ENCODE measurements around the gene GRK1. TPM values are rescaled to one million over a fixed set of nuclear protein-coding genes. Genes with fewer than 3 reads are reported as not detected.
A peak's percentile ranks its signal among the peaks of the same experiment; 100 is the strongest.
"Not testable (repeated sequence)": the region's sequence is repeated elsewhere in the genome, so short reads cannot be mapped to it uniquely, and the experiment has no call there.

Gene GRK1
- total RNA-seq, 1 experiment from 2014 or later = not detected

DNA sequence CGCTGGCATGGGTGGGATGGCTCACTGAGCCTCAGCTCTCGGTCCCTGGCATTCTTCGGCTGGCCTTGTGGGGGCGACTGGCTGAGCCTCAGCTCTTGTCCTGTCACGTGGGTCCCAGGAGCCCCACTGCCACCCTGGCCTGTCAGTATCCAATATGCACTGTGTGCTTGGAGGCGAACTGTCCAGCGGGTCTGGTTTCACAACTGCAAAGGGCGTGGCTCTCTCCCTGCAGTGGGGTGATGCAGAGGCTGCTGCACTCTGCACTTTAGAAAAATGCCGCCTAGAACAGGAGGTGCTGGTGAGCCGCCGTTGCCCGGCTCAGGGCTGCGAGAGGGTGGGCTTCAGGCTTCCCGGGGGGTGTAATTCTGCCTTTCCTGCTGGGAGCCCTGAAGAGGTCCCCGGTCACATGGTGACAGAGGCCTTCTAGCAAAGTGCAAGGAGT is 75.0 kb downstream of the GRK1 start:
- no peaks in the 10 kb centered on the region for H3K9me2 ChIP-seq (replicated peaks; ENCODE audit: insufficient read depth, low read length)
- peaks cover 13% of the 10 kb centered on the region for H3K4me1 ChIP-seq (ENCODE audit: low read length)
- no peak overlapping the region for H3K9ac ChIP-seq (ENCODE audit: low read length)
- no peaks in the 10 kb centered on the region for H3K79me2 ChIP-seq (ENCODE audit: low read length)
- H3K4me3 ChIP-seq (ENCODE audit: low read length) = no peak overlapping the region
- H2AFZ ChIP-seq (ENCODE audit: low read length) = no peak overlapping the region
- no peak overlapping the region for H3K27ac ChIP-seq (ENCODE audit: low read length)
- H3K27me3 ChIP-seq (ENCODE audit: low read length) = no peaks in the 10 kb centered on the region
- H3K36me3 ChIP-seq (ENCODE audit: insufficient read depth, low read length) = no peaks in the 10 kb centered on the region
- DNase-seq = peak; percentile 82
- H3K4me2 ChIP-seq (ENCODE audit: low read depth, low read length, poor library complexity, severe bottlenecking) = peak overlapping the region; percentile 19
- H4K20me1 ChIP-seq (ENCODE audit: insufficient read depth, low read depth, low read length) = no peaks in the 10 kb centered on the region; the same call in 1 of the 2 replicates
- no peaks in the 10 kb centered on the region for H3K9me3 ChIP-seq (ENCODE audit: low read length)

- no peaks in the 10 kb centered on the region for H3K36me3 ChIP-seq (ENCODE audit: insufficient read depth, low read length)
- H3K4me3 ChIP-seq (ENCODE audit: low read length) = no peak overlapping the region
- no peak overlapping the region for H3K27ac ChIP-seq (ENCODE audit: low read length)
- no peaks in the 10 kb centered on the region for H3K79me2 ChIP-seq (ENCODE audit: low read length)
- H3K9me3 ChIP-seq (ENCODE audit: low read length) = no peaks in the 10 kb centered on the region
- no peak overlapping the region for H3K4me2 ChIP-seq (ENCODE audit: low read depth, low read length, poor library complexity, severe bottlenecking)
- no peak for DNase-seq
- H3K9ac ChIP-seq (ENCODE audit: low read length) = no peak overlapping the region
- no peak overlapping the region for H2AFZ ChIP-seq (ENCODE audit: low read length)
- H3K27me3 ChIP-seq (ENCODE audit: low read length) = no peaks in the 10 kb centered on the region
- H3K4me1 ChIP-seq (ENCODE audit: low read length) = peaks cover 13% of the 10 kb centered on the region
- H3K9me2 ChIP-seq (replicated peaks; ENCODE audit: insufficient read depth, low read length) = no peaks in the 10 kb centered on the region
- no peaks in the 10 kb centered on the region; the same call in 1 of the 2 replicates for H4K20me1 ChIP-seq (ENCODE audit: insufficient read depth, low read depth, low read length)
Measured at GRCh38 chr13:113742445-113743120, 75.6 kb downstream of the GRK1 start.

- no peaks in the 10 kb centered on the region for H3K27me3 ChIP-seq (ENCODE audit: low read length)
- H3K9me2 ChIP-seq (replicated peaks; ENCODE audit: insufficient read depth, low read length) = no peaks in the 10 kb centered on the region
- H3K4me1 ChIP-seq (ENCODE audit: low read length) = peaks cover 13% of the 10 kb centered on the region
- DNase-seq = no peak
- no peaks in the 10 kb centered on the region; the same call in 1 of the 2 replicates for H4K20me1 ChIP-seq (ENCODE audit: insufficient read depth, low read depth, low read length)
- no peak overlapping the region for H3K4me2 ChIP-seq (ENCODE audit: low read depth, low read length, poor library complexity, severe bottlenecking)
- H3K9me3 ChIP-seq (ENCODE audit: low read length) = no peaks in the 10 kb centered on the region
- H3K27ac ChIP-seq (ENCODE audit: low read length) = no peak overlapping the region
- H3K9ac ChIP-seq (ENCODE audit: low read length) = no peak overlapping the region
- no peak overlapping the region for H3K4me3 ChIP-seq (ENCODE audit: low read length)
- no peak overlapping the region for H2AFZ ChIP-seq (ENCODE audit: low read length)
- no peaks in the 10 kb centered on the region for H3K79me2 ChIP-seq (ENCODE audit: low read length)
- no peaks in the 10 kb centered on the region for H3K36me3 ChIP-seq (ENCODE audit: insufficient read depth, low read length)
Measured at GRCh38 chr13:113743366-113744195, 76.6 kb downstream of the GRK1 start.

- Histone ChIP-seq H3K27me3 (ENCODE audit: low read length) (no peaks in the 10 kb centered on the region), H3K79me2 (ENCODE audit: low read length) (no peaks in the 10 kb centered on the region), H3K9me3 (ENCODE audit: low read length) (no peaks in the 10 kb centered on the region), H3K4me2 (ENCODE audit: low read depth, low read length, poor library complexity, severe bottlenecking) (no peak overlapping the region), H3K36me3 (ENCODE audit: insufficient read depth, low read length) (no peaks in the 10 kb centered on the region), H3K4me3 (ENCODE audit: low read length) (no peak overlapping the region), H3K9me2 (replicated peaks; ENCODE audit: insufficient read depth, low read length) (no peaks in the 10 kb centered on the region), H2AFZ (ENCODE audit: low read length) (no peak overlapping the region), H3K27ac (ENCODE audit: low read length) (no peak overlapping the region), H3K4me1 (ENCODE audit: low read length) (peaks cover 13% of the 10 kb centered on the region), H4K20me1 (ENCODE audit: insufficient read depth, low read depth, low read length) (no peaks in the 10 kb centered on the region; the same call in 1 of the 2 replicates), H3K9ac (ENCODE audit: low read length) (no peak overlapping the region)
- no peak for DNase-seq
Measured at GRCh38 chr13:113744197-113745000, 77.4 kb downstream of the GRK1 start.

GRCh38 chr13:113745059-113745458 is 78.0 kb downstream of the GRK1 start:
- Histone ChIP-seq H3K79me2 (ENCODE audit: low read length) (no peaks in the 10 kb centered on the region), H3K27ac (ENCODE audit: low read length) (no peak overlapping the region), H3K4me2 (ENCODE audit: low read depth, low read length, poor library complexity, severe bottlenecking) (no peak overlapping the region), H2AFZ (ENCODE audit: low read length) (no peak overlapping the region), H3K4me1 (ENCODE audit: low read length) (peaks cover 13% of the 10 kb centered on the region), H3K9me3 (ENCODE audit: low read length) (no peaks in the 10 kb centered on the region), H3K9me2 (replicated peaks; ENCODE audit: insufficient read depth, low read length) (no peaks in the 10 kb centered on the region), H4K20me1 (ENCODE audit: insufficient read depth, low read depth, low read length) (no peaks in the 10 kb centered on the region; the same call in 1 of the 2 replicates), H3K9ac (ENCODE audit: low read length) (no peak overlapping the region), H3K4me3 (ENCODE audit: low read length) (no peak overlapping the region), H3K27me3 (ENCODE audit: low read length) (no peaks in the 10 kb centered on the region), H3K36me3 (ENCODE audit: insufficient read depth, low read length) (no peaks in the 10 kb centered on the region)
- no peak for DNase-seq

DNA sequence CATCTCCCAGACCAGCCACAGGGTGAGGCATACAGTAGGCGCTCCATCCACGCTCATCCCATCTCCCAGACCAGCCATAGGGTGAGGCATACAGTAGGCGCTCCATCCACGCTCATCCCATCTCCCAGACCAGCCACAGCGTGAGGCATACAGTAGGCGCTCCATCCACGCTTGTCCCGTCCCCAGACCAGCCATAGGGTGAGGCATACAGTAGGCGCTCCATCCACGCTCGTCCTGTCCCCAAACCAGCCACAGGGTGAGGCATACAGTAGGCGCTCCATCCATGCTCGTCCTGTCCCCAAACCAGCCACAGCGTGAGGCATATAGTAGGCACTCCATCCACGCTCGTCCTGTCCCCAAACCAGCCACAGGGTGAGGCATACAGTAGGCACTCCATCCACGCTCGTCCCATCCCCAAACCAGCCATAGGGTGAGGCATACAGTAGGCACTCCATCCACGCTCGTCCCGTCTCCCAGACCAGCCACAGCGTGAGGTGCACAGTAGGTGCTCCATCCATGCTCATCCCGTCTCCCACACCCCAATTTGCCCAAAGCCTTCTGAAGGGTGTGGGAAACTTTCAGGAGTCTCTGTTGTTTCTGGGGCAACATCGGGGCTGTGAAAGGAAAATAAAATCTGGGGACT is 78.6 kb downstream of the GRK1 start:
- H3K4me1 ChIP-seq (ENCODE audit: low read length) = peaks cover 13% of the 10 kb centered on the region
- H3K9me3 ChIP-seq (ENCODE audit: low read length); H2AFZ ChIP-seq (ENCODE audit: low read length); H3K79me2 ChIP-seq (ENCODE audit: low read length); H4K20me1 ChIP-seq (ENCODE audit: insufficient read depth, low read depth, low read length); DNase-seq; H3K27me3 ChIP-seq (ENCODE audit: low read length); H3K9ac ChIP-seq (ENCODE audit: low read length); H3K9me2 ChIP-seq (replicated peaks; ENCODE audit: insufficient read depth, low read length); H3K27ac ChIP-seq (ENCODE audit: low read length); H3K4me3 ChIP-seq (ENCODE audit: low read length); H3K4me2 ChIP-seq (ENCODE audit: low read depth, low read length, poor library complexity, severe bottlenecking); H3K36me3 ChIP-seq (ENCODE audit: insufficient read depth, low read length): not testable (repeated sequence)

DNA sequence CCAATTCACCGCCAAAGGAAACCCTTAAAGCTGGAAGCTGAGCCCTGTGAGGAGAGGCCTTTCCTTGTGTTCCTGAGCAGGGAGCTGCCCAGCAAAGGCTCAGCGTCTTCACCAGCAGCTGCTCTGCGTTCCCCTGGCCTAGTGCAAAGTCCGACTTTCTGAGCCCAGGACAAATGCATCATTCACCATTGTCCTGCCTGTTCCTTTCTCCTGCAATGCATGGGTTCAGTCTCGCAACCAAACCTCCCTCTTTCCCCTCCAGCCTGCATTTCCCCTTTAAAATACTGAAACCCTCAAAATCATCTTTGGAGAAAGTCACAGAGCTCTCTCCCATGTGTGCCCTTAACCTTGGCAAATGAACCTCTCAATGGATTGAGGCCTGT is 79.1 kb downstream of the GRK1 start:
- Histone ChIP-seq H3K27me3 (ENCODE audit: low read length) (no peaks in the 10 kb centered on the region), H3K9me3 (ENCODE audit: low read length) (peaks cover 5% of the 10 kb centered on the region; the same call in 1 of the 2 replicates), H3K9ac (ENCODE audit: low read length) (no peak overlapping the region), H3K4me1 (ENCODE audit: low read length) (peaks cover 13% of the 10 kb centered on the region), H3K4me3 (ENCODE audit: low read length) (no peak overlapping the region), H3K27ac (ENCODE audit: low read length) (no peak overlapping the region), H3K79me2 (ENCODE audit: low read length) (no peaks in the 10 kb centered on the region), H3K36me3 (ENCODE audit: insufficient read depth, low read length) (no peaks in the 10 kb centered on the region), H2AFZ (ENCODE audit: low read length) (no peak overlapping the region), H4K20me1 (ENCODE audit: insufficient read depth, low read depth, low read length) (no peaks in the 10 kb centered on the region; the same call in 1 of the 2 replicates), H3K4me2 (ENCODE audit: low read depth, low read length, poor library complexity, severe bottlenecking) (no peak overlapping the region), H3K9me2 (replicated peaks; ENCODE audit: insufficient read depth, low read length) (no peaks in the 10 kb centered on the region)
- no peak for DNase-seq

All from Karpas-422 (cell line).